H9 (cell line): ENCODE measurements around the gene CD80. TPM values are rescaled to one million over a fixed set of nuclear protein-coding genes. Genes with fewer than 3 reads are reported as not detected.

Experiments used
- DNase-seq: peaks from one replicate; pipeline ENCODE4 v3.0.0-alpha.2; 2017
- H2AFZ ChIP-seq: one replicate; pipeline ENCODE4 v1.6.1; 2013; ENCODE audit warnings: mild to moderate bottlenecking, low read length, control low read depth, moderate library complexity
- H2AK5ac ChIP-seq: 2 replicates; pipeline ENCODE4 v1.6.1; 2013; ENCODE audit warnings: low read length, control low read depth, mixed read lengths; ENCODE audit not compliant: insufficient read length
- H2BK120ac ChIP-seq: one replicate; pipeline ENCODE4 v1.6.1; 2013; ENCODE audit warnings: low read depth, mild to moderate bottlenecking, low read length, control low read depth, inconsistent platforms; ENCODE audit not compliant: poor library complexity, severe bottlenecking
- H2BK12ac ChIP-seq: 2 replicates; pipeline ENCODE4 v1.6.1; 2013; ENCODE audit warnings: low read length, control low read depth, mixed read lengths, low read depth; ENCODE audit not compliant: insufficient read length
- H2BK15ac ChIP-seq: 2 replicates; pipeline ENCODE4 v1.6.1; 2013; ENCODE audit warnings: low read depth, low read length, control low read depth
- H2BK20ac ChIP-seq: one replicate; pipeline ENCODE4 v1.6.1; 2013; ENCODE audit warnings: low read depth, mild to moderate bottlenecking, low read length, control low read depth, inconsistent platforms; ENCODE audit not compliant: poor library complexity, severe bottlenecking
- H2BK5ac ChIP-seq: 2 replicates; pipeline ENCODE4 v1.6.1; 2013; ENCODE audit warnings: low read length, control low read depth, mixed read lengths; ENCODE audit not compliant: insufficient read length
- H3K14ac ChIP-seq: 2 replicates; pipeline ENCODE4 v1.6.1; 2013; ENCODE audit warnings: low read length, control low read depth; ENCODE audit not compliant: insufficient read depth
- H3K18ac ChIP-seq: 2 replicates; pipeline ENCODE4 v1.6.1; 2013; ENCODE audit warnings: low read depth, mild to moderate bottlenecking, mixed read lengths, low read length, control low read depth; ENCODE audit not compliant: insufficient read length
- H3K23ac ChIP-seq: 2 replicates; pipeline ENCODE4 v1.6.1; 2013; ENCODE audit warnings: low read length, control low read depth, mixed read lengths, low read depth; ENCODE audit not compliant: insufficient read length
- H3K23me2 ChIP-seq: 2 replicates; pipeline ENCODE4 v1.6.1; 2013; ENCODE audit warnings: low read depth, mild to moderate bottlenecking, mixed read lengths, low read length, control low read depth; ENCODE audit not compliant: insufficient read length, poor library complexity, severe bottlenecking
- H3K27ac ChIP-seq: 2 replicates; pipeline ENCODE4 v1.5.1; 2013; ENCODE audit warnings: low read length, control low read depth, mixed read lengths, low read depth; ENCODE audit not compliant: insufficient read length
- H3K27me3 ChIP-seq: 2 replicates; pipeline ENCODE4 v1.6.1; 2013; ENCODE audit warnings: low read length, control low read depth, inconsistent platforms; ENCODE audit not compliant: insufficient read depth
- H3K4ac ChIP-seq: 2 replicates; pipeline ENCODE4 v1.6.1; 2013; ENCODE audit warnings: low read depth, mild to moderate bottlenecking, control low read depth, inconsistent platforms, low read length, moderate library complexity
- H3K4me1 ChIP-seq: 2 replicates; pipeline ENCODE4 v1.6.1; 2013; ENCODE audit warnings: low read length, control low read depth, inconsistent platforms; ENCODE audit not compliant: insufficient read depth
- H3K4me2 ChIP-seq: 2 replicates; pipeline ENCODE4 v1.6.1; 2013; ENCODE audit warnings: low read length, control low read depth, mixed read lengths; ENCODE audit not compliant: insufficient read length, insufficient read depth
- H3K56ac ChIP-seq: 2 replicates; pipeline ENCODE4 v1.6.1; 2013; ENCODE audit warnings: low read depth, mild to moderate bottlenecking, mixed read lengths, low read length, control low read depth; ENCODE audit not compliant: insufficient read length
- H3K79me1 ChIP-seq: 2 replicates; pipeline ENCODE4 v1.6.1; 2013; ENCODE audit warnings: low read depth, mild to moderate bottlenecking, moderate library complexity, low read length, control low read depth, inconsistent platforms; ENCODE audit not compliant: insufficient read depth, poor library complexity, severe bottlenecking
- H3K79me2 ChIP-seq: 2 replicates; pipeline ENCODE4 v1.6.1; 2013; ENCODE audit warnings: low read length, control low read depth, inconsistent platforms; ENCODE audit not compliant: insufficient read depth
- H3K9ac ChIP-seq: 2 replicates; pipeline ENCODE4 v1.6.1; 2013; ENCODE audit warnings: low read length, control low read depth, mixed read lengths; ENCODE audit not compliant: insufficient read length; ENCODE audit errors: extremely low read depth
- H3K9me3 ChIP-seq: one replicate; pipeline ENCODE4 v1.6.1; 2013; ENCODE audit warnings: low read depth, low read length, inconsistent platforms; ENCODE audit not compliant: control insufficient read depth
- H3T11ph ChIP-seq: one replicate; pipeline ENCODE4 v1.6.1; 2013; ENCODE audit warnings: mild to moderate bottlenecking, low read length, control low read depth, inconsistent platforms
- H4K20me1 ChIP-seq: one replicate; pipeline ENCODE4 v1.6.1; 2013; ENCODE audit not compliant: control insufficient read depth, insufficient read length, insufficient read depth
- H4K5ac ChIP-seq: 2 replicates; pipeline ENCODE4 v1.6.1; 2013; ENCODE audit warnings: low read depth, mild to moderate bottlenecking, mixed read lengths, low read length, control low read depth; ENCODE audit not compliant: insufficient read length
- H4K8ac ChIP-seq: replicated peaks from 2 replicates; pipeline ENCODE4 v1.6.1; 2013; ENCODE audit warnings: low read length, control low read depth, mixed read lengths, low read depth; ENCODE audit not compliant: insufficient read length
- H4K91ac ChIP-seq: 2 replicates; pipeline ENCODE4 v1.6.1; 2013; ENCODE audit warnings: low read depth, mild to moderate bottlenecking, moderate library complexity, mixed read lengths, low read length, control low read depth; ENCODE audit not compliant: insufficient read length
- H3K27ac Mint-ChIP-seq, 3 experiments: 2 replicates in 2 of 3; 3 replicates in 1 of 3; pipeline ENCODE4 v1.8.0; 2020 to 2021; ENCODE audit warnings: mixed read lengths in 3 of 3, mild to moderate bottlenecking in 1 of 3, moderate library complexity in 1 of 3
- H3K27me3 Mint-ChIP-seq: 2 replicates; pipeline ENCODE4 v1.8.0; 2021; ENCODE audit warnings: low read depth, mild to moderate bottlenecking, moderate library complexity, mixed read lengths
- H3K36me3 Mint-ChIP-seq, 3 experiments: 2 replicates in 2 of 3; 3 replicates in 1 of 3; pipeline ENCODE4 v1.8.0; 2020 to 2021; ENCODE audit warnings: low read depth in 3 of 3, mixed read lengths in 3 of 3; ENCODE audit not compliant: insufficient read depth in 1 of 3
- H3K4me1 Mint-ChIP-seq, 2 experiments: 2 replicates each; pipeline ENCODE4 v1.8.0; 2020; ENCODE audit warnings: mixed read lengths in 2 of 2
- H3K4me3 Mint-ChIP-seq, 2 experiments: 2 replicates in 1 of 2; 3 replicates in 1 of 2; pipeline ENCODE4 v1.8.0; 2020 to 2021; ENCODE audit warnings: mild to moderate bottlenecking in 2 of 2, mixed read lengths in 2 of 2, moderate library complexity in 1 of 2
- H3K9me3 Mint-ChIP-seq, 2 experiments: 2 replicates in 1 of 2; 3 replicates in 1 of 2; pipeline ENCODE4 v1.8.0; 2020; ENCODE audit warnings: mild to moderate bottlenecking in 2 of 2, mixed read lengths in 2 of 2, moderate library complexity in 1 of 2
- WGBS: extraction: QIAGEN DNeasy Blood & Tissue Kit; methylation state at CpG from one replicate; pipeline ENCODE4 v1.1.7; 2013; ENCODE audit warnings: missing lambda C conversion rate, low lambda C conversion rate, mixed read lengths; ENCODE audit not compliant: insufficient read length; ENCODE audit errors: extremely low coverage; 5-methylcytosine and 5-hydroxymethylcytosine counted together
- total RNA-seq: library from RNA; stranded (reverse); gene quantifications from 2 replicates; pipeline ENCODE4 v1.2.1, GENCODE V29; 2021
- TF ChIP-seq, protein P1 (sequence below): fragments of 200-600 bp; sonication (generic); conservative IDR thresholded peaks from 3 replicates; pipeline ENCODE4 v1.8.0; 2021; ENCODE audit warnings: antibody characterized with exemption, mild to moderate bottlenecking

Gene CD80
- total RNA-seq, 1 experiment from 2014 or later = not detected

DNA sequence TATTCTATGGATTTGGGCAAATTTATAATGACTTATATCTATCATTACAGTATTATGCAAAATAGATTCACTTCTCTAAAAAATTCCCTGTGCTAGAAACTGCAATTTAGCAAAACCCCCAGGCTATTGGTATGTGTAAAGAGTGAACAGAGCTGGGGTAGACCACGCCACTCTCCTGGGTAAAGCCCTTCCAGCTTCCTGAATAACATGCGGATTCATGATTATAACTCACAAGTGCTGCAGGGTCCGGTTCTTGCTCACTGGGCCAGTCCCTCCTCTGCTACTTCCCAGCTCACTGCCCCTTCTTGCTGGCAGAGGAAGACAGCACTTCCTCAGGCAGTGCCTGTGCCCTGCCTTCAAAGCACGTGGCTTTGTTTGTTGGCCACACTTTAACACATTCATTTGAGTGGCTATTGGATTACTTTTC, 4.1 kb downstream of the CD80 start:
- no peak overlapping the region for H3K14ac ChIP-seq
- no peaks in the 10 kb centered on the region for H3K9me3 Mint-ChIP-seq
- no CpG with 5 or more reads among the region's 4 CpGs for WGBS
- H3K23ac ChIP-seq = no peak overlapping the region
- H2BK12ac ChIP-seq = no peak overlapping the region
- H4K5ac ChIP-seq = no peak overlapping the region
- peaks cover 4% of the 10 kb centered on the region for H3K27me3 Mint-ChIP-seq
- no peak overlapping the region for H2BK20ac ChIP-seq
- no peak overlapping the region for H2BK15ac ChIP-seq
- no peak overlapping the region for H4K8ac ChIP-seq
- TF ChIP-seq, protein P1, sequence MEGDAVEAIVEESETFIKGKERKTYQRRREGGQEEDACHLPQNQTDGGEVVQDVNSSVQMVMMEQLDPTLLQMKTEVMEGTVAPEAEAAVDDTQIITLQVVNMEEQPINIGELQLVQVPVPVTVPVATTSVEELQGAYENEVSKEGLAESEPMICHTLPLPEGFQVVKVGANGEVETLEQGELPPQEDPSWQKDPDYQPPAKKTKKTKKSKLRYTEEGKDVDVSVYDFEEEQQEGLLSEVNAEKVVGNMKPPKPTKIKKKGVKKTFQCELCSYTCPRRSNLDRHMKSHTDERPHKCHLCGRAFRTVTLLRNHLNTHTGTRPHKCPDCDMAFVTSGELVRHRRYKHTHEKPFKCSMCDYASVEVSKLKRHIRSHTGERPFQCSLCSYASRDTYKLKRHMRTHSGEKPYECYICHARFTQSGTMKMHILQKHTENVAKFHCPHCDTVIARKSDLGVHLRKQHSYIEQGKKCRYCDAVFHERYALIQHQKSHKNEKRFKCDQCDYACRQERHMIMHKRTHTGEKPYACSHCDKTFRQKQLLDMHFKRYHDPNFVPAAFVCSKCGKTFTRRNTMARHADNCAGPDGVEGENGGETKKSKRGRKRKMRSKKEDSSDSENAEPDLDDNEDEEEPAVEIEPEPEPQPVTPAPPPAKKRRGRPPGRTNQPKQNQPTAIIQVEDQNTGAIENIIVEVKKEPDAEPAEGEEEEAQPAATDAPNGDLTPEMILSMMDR = no peak
- no peaks in the 10 kb centered on the region for H3K23me2 ChIP-seq
- H3K4me3 Mint-ChIP-seq = no peak overlapping the region
- H4K20me1 ChIP-seq = no peaks in the 10 kb centered on the region
- no peaks in the 10 kb centered on the region for H3K4me1 ChIP-seq
- H3K4me2 ChIP-seq = no peak overlapping the region
- no peak overlapping the region for H3K18ac ChIP-seq
- no peak overlapping the region for H3K9ac ChIP-seq
- DNase-seq = no peak
- H3K4me1 Mint-ChIP-seq = peaks cover 4 to 10% of the 10 kb centered on the region in 2 experiments; a peak in 3 of 4 replicates
- no peak overlapping the region for H2BK5ac ChIP-seq
- H4K91ac ChIP-seq = no peak overlapping the region
- H3K4ac ChIP-seq = no peak overlapping the region
- H3K27ac ChIP-seq = no peak overlapping the region
- H3K9me3 ChIP-seq = no peaks in the 10 kb centered on the region
- H2BK120ac ChIP-seq = no peak overlapping the region
- H3K36me3 Mint-ChIP-seq = no peaks in the 10 kb centered on the region
- no peaks in the 10 kb centered on the region for H3K79me1 ChIP-seq
- H2AK5ac ChIP-seq = no peak overlapping the region
- no peak overlapping the region for H2AFZ ChIP-seq
- H3K79me2 ChIP-seq = no peaks in the 10 kb centered on the region
- no peak overlapping the region for H3T11ph ChIP-seq
- no peak overlapping the region for H3K56ac ChIP-seq
- no peak overlapping the region; a peak in 1 of 7 replicates for H3K27ac Mint-ChIP-seq
- H3K27me3 ChIP-seq = no peaks in the 10 kb centered on the region
